ENCODE data around the gene COL23A1.

COL23A1 gene

DNA sequence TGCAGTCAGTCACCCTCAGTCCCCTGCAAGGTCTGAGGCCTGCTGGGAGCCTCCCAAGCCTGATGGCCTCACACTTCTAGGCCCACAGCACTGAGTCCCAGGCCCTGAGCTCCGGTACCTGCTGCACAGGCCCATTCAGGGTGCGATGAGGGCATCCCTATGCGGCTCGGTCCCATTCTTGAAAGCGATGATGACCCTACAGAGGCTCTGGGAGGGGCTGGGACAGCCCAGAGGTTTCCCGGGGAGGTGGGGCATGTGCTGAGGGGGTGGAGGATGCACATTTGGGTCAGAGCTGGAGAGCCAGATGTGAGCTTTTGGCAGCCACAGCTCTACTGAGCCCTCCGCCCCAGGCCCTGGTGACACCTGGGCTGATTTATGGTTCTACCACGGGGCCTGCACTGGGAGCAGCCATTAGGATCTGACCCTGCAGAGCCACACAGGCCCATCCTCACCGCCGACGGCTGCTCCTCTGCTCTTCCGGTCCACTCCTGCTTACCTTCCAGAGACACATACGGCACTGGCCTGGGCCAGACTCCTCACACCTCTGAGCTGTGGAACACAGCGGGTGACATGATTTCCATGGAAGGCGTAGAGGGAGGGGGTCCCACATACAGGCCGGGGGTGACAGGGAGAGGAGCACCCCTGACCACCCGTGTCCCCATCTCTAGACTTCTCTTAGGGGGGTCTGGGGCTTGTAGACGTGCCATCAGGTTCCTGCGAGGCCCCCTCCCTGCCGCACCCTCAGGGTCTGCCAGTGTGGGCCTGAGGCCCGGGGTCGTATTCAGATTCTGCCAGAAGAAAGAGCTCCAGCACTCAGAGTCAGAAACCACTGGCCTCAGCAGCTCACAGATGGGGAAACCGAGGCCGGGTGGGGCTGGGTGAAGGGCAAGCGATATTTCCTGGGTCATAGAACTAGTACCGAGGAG lies 53.4 kb downstream of the COL23A1 start:
- no peak for DNase-seq (ENCODE audit: insufficient read length, low spot score)

DNA sequence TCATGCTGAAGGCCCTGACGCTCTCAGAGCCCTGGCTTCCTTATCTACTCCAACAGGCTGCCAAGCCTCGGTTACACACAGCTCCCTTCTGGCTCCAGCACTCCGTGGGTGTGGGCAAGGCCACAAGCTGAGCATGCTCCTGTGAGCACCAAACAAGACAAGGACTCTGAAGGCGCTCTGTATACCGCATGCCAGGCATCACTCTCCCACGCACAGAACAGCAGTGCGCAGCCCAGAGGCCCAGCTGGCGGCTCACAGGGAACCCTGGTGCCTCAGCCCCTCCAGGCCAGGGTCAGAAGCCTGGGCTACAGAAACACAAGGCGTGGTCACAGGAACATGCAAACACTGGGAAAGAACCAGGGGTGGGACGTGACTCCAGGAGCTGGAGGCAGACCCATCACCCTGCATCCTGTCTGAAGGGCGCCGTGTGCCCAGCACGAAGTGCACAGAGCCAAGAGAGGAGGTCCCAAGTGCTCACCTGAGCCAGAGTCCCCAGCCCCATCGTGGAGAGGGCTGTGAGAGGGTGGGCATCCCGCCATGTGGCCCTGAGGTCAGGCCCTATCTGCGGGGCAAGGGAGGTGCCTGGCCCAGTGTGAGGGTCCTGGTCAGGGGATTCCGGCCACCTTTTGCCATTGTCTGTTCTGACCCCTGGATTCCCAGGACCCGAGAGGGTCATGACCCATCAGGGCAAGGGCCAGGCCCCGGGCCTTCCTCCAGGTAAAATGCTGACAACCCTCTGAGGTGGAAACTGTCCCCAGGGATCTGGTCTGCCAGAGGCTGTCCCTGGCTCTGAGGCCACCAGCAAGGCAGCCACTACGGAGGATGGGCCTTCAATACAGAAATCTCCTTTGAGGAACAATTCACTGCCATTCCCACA lies 54.7 kb downstream of the COL23A1 start:
- no peak for DNase-seq (ENCODE audit: insufficient read length, low spot score)
- FAIRE-seq: no peak

More for the DNA sequence above, 53.4 kb downstream of the COL23A1 start:
- no peak for FAIRE-seq

DNA sequence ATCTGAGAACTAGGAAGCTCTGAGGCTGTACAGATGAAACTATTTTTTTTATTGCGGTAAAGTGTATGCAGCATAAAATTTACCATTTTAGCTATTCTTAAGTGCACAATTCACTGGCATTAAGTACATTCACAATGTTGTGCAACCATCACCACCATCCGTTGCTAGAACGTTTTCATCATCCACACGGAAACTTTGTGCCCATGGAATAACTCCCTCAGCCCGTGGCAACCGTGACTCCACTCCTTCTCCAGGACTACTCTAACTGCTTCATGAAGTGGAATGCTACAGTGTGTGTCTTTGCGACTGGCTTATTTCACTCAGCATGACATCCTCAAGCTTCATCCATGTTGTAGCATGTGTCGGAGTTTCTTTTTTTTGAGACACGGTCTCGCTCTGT lies 57.1 kb downstream of the COL23A1 start:
- DNase-seq (ENCODE audit: insufficient read length, low spot score): no peak
- FAIRE-seq: no peak

DNA sequence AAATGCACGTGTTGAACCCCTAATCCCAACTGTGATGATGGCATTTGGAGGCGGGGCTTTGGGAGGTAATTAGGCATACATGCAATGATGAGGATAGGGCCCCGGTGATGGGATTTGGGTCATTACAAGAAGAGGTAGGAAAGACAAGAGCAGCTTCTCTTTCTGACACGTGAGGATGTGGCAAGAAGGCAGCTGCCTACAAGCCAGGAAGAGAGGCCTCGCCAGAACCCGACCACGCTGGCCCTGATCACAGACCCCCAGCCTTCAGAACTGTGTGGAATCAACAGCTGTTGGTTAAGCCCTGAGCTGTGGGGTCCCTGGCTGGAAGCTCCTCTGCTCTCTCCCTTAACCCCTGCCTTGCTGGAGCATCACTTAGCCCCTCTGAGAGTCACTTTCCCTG lies 57.5 kb downstream of the COL23A1 start:
- FAIRE-seq (no peak), DNase-seq (ENCODE audit: insufficient read length, low spot score) (no peak)

DNA sequence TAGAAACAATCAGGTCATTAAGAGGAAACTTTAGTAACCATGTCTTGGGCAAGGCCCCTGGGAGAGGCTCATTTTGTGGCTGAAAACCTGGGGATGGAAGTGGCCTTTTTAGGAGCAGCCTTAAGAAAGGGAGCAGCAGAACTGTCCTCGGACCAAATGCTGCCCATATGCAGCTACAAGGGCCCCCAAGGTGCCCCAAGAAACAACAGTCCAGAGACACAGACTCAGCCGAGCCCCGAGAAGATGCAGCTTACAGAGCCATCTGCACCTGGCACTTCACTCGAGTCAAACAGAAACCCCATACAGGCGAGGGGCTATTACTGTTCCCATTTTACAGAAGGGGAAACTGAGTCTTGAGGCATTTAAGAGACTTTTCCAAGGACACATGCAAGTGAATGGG lies 58.0 kb downstream of the COL23A1 start:
- FAIRE-seq (no peak), DNase-seq (ENCODE audit: insufficient read length, low spot score) (no peak)

- no peak for FAIRE-seq
- DNase-seq (ENCODE audit: insufficient read length, low spot score): no peak
Measured at GRCh38 chr5:178531786-178532185, 58.4 kb downstream of the COL23A1 start.

DNA sequence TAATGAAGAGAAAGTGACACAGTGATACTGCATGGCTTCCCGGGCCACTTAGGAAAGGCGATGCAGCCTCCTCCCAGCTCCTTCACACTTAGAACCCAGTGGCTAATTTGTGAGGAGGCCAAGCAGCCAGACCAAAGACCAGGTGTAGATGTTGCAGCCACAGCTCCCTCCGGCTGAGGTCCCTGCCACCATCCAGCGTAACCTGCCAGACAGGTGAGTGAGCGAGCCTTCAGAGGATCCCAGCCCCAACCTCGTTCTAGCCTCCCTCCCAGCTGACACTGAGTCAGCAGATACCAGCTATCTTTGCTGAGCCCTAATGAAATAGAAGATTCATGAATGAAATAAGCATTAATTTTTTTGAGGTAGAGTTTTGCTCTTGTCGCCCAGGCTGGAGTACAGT lies 59.7 kb downstream of the COL23A1 start:
- no peak for FAIRE-seq
- DNase-seq (ENCODE audit: insufficient read length, low spot score): no peak

- FAIRE-seq (no peak), DNase-seq (ENCODE audit: insufficient read length, low spot score) (no peak)
Measured at GRCh38 chr5:178529080-178529479, 61.1 kb downstream of the COL23A1 start.

GRCh38 chr5:178527458-178528307 lies 62.5 kb downstream of the COL23A1 start:
- FAIRE-seq (no peak), DNase-seq (ENCODE audit: insufficient read length, low spot score) (no peak)

GRCh38 chr5:178526773-178527457 lies 63.3 kb downstream of the COL23A1 start:
- FAIRE-seq (no peak), DNase-seq (ENCODE audit: insufficient read length, low spot score) (no peak)

DNA sequence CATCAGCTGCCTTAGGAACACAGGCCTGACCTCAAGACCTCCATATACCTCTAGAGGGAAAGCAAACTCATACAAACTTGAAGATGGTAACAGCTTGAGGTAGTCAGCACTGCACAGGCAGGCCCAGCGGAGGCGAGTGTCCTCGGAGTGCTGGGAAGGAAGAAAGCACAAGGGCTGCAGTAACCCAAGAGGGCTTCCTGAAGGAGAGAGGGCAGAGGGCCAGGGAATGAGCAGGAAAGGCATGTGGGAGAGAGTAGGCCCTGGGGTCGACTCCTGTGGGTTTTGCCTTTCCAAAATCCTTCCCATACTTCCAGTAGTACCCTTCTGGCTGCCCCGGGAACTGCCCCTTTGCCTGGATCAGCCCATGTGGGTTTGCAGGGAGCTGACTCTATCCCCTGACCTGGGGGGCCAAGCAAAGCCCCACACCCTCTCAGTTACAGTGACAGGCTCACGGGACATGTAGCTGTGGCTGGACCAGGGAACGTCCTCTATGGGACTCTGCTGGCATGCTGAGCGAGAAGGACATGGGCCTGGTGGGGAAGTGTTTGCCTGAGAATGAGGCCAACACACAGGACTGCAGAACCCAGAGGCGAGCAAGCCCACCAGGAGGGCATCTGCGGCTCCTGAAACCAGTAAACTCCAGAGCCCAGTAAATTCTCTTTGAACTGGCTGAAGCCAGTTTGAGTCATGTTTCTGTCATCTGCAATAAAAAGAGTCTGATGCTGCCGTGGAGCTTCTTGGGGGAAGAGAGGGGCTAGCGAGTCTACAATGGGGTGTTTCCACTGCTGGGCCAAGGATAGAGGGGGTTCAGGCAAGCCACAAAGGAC lies 64.1 kb downstream of the COL23A1 start:
- FAIRE-seq (no peak), DNase-seq (ENCODE audit: insufficient read length, low spot score) (no peak)

DNA sequence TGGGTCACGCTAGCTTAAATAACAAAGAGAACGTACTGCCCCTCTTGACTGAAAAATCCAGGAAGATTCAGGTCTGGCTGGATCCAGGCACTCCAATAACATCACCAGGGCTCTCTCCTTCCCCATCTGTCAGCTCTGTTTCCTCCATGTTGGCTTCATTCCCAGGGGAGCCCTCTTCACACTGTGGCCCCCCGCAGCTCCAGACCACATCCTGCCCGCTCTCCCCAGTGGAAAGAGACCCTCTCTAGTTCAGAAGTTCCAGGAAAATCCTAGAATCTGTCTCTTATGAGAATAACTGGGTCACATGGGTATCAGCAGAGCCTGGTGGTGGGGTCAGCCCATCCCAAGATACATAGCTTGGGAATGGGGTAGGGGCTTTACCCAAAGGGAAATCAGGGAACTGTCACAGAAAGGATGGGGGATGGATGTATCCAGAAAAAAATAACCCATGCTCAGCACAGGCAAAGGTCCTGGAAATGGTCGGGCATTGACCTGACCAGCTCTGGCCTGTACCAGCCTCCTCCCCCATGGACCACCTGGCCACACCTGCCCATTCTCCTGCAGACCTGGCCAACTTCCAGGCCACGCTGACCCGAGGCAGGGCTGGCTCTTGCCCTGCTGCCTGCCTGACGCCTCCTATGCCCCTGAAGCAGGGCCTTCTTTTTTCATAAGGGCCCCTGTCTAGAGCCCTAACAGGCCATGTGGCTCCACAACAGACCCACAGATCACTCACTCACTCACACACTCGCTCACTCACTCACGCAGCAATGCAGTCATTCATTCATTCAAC lies 65.9 kb downstream of the COL23A1 start:
- DNase-seq (ENCODE audit: insufficient read length, low spot score): no peak
- FAIRE-seq: no peak

DNA sequence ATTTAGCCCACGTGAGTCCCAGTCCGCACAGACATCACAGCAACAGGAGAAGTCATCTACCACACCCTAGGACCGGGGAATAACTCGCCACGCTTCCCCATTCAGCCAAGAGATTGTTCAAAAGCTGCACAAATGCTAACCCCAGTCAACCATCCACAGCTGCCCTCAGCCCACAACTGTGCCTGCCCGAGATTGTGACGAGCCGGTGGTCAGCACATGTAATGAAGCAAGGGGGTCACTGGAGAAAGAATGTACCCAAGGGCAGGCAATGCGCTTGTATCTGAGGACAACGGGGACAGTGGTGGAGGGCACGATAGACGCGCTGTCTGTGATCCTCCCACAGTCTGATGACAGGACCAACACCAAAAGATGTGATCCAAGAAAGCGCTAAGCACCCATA lies 67.8 kb downstream of the COL23A1 start:
- FAIRE-seq (no peak), DNase-seq (ENCODE audit: insufficient read length, low spot score) (no peak)

DNA sequence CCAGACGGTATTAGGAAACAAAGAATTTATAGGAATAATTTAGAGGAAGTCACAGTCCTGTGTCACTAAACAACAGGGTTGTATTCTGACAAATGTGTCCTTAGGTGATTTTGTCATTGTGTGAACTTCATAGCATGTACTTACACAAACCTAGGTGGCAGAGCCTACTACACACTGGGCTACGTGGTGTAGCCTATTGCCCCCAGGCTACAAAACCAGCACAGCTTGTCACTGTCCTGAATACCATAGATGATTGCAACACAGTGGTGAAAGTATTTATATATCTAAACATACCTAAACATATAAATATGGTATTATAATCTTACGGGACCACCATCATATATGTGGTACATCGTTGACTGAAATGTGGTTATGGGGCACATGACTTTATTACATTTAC lies 69.3 kb downstream of the COL23A1 start:
- no peak for DNase-seq (ENCODE audit: insufficient read length, low spot score)

DNA sequence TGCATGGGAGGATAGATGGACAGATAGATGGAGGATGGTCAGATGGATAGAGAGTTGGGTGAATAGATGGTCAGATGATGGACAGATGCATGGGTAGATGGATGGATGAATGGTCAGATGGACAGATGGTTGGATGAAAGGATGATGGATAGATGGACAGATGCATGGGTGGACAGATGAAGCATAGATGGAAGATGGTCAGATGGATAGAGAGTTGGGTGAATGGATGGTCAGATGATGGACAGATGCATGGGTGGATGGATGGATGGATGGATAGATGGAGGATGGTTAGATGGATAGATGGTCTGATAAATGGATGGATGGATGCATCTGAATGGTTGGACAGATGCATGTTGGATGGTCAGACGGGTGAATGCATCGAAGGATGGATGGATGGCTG lies 70.4 kb downstream of the COL23A1 start:
- FAIRE-seq (no peak), DNase-seq (ENCODE audit: insufficient read length, low spot score) (no peak)

More for the DNA sequence above, 69.3 kb downstream of the COL23A1 start:
- FAIRE-seq: no peak

DNA sequence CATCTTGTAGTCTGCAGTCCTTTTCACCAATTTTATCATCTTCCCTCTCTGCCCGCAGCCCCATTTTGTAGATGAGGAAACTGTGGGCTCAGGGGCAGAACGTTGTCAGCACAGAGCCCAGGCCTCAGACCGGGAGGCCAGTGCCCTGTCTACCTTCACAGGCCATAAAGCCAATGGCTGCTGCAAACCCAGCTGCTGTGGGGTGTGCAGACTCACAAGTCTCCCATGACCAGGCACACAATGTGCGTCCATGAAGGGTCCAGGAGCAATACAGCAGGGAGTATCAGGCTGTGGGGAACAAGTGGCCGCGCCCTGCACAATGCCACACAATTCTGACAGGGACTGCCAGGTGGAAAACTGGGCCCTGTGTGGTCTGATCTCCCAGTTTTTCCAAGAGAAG lies 71.0 kb downstream of the COL23A1 start:
- FAIRE-seq (no peak), DNase-seq (ENCODE audit: insufficient read length, low spot score) (no peak)

- DNase-seq (ENCODE audit: insufficient read length, low spot score) (no peak), FAIRE-seq (no peak)
Measured at GRCh38 chr5:178516504-178517235, 73.5 kb downstream of the COL23A1 start.
